Neuronal stem cell (in vitro differentiated cells): Measurements from ENCODE around the gene MAP3K20.
"Not testable (repeated sequence)": the region's sequence is repeated elsewhere in the genome, so short reads cannot be mapped to it uniquely, and the experiment has no call there.

ENCODE experiments used
- DNase-seq: peaks from one replicate; pipeline ENCODE4 v3.0.0-alpha.2; 2013; ENCODE audit warnings: low spot score
- H2AFZ ChIP-seq: one replicate; pipeline ENCODE4 v1.6.1; 2013; ENCODE audit warnings: mild to moderate bottlenecking, low read length, inconsistent platforms
- H2AK5ac ChIP-seq: 2 replicates; pipeline ENCODE4 v1.6.1; 2013; ENCODE audit warnings: low read depth, mild to moderate bottlenecking, inconsistent platforms, low read length, moderate library complexity, mixed read lengths
- H2BK120ac ChIP-seq: 2 replicates; pipeline ENCODE4 v1.6.1; 2013; ENCODE audit warnings: low read depth, mild to moderate bottlenecking, inconsistent platforms, low read length, moderate library complexity, mixed read lengths
- H2BK12ac ChIP-seq: one replicate; pipeline ENCODE4 v1.6.1; 2013; ENCODE audit warnings: low read length, inconsistent platforms
- H2BK15ac ChIP-seq: 2 replicates; pipeline ENCODE4 v1.6.1; 2013; ENCODE audit warnings: mild to moderate bottlenecking, low read length, inconsistent platforms, mixed read lengths
- H2BK5ac ChIP-seq: one replicate; pipeline ENCODE4 v1.6.1; 2013; ENCODE audit warnings: inconsistent platforms, mild to moderate bottlenecking, low read length, moderate library complexity
- H3K14ac ChIP-seq: one replicate; pipeline ENCODE4 v1.6.1; 2013; ENCODE audit warnings: low read length, inconsistent platforms
- H3K18ac ChIP-seq: 2 replicates; pipeline ENCODE4 v1.6.1; 2013; ENCODE audit warnings: low read length, inconsistent platforms
- H3K23ac ChIP-seq: 2 replicates; pipeline ENCODE4 v1.6.1; 2013; ENCODE audit warnings: low read depth, mild to moderate bottlenecking, mixed read lengths, low read length, inconsistent platforms; ENCODE audit not compliant: poor library complexity
- H3K27ac ChIP-seq: replicated peaks from 3 replicates; pipeline ENCODE4 v1.5.1; 2013; ENCODE audit warnings: low read length, inconsistent platforms
- H3K27me3 ChIP-seq, 3 experiments: 2 replicates each; pipeline ENCODE4 v1.6.1; 2013; ENCODE audit warnings: low read length in 3 of 3, mild to moderate bottlenecking in 2 of 3, inconsistent platforms in 1 of 3, low read depth in 1 of 3, mixed read lengths in 1 of 3, moderate library complexity in 1 of 3; ENCODE audit not compliant: control insufficient read depth in 3 of 3, insufficient read depth in 3 of 3
- H3K36me3 ChIP-seq, 2 donors: replicated peaks in 1 of 2; 2 replicates each; pipeline ENCODE4 v1.6.1; 2013; ENCODE audit warnings: low read length in 2 of 2; ENCODE audit not compliant: control insufficient read depth in 2 of 2, insufficient read depth in 2 of 2
- H3K4ac ChIP-seq: 2 replicates; pipeline ENCODE4 v1.6.1; 2013; ENCODE audit warnings: inconsistent platforms, mild to moderate bottlenecking, low read length, moderate library complexity
- H3K4me1 ChIP-seq, 2 donors: 1 replicate in 1 of 2; 2 replicates in 1 of 2; pipeline ENCODE4 v1.6.1; 2013; ENCODE audit warnings: low read length in 2 of 2, low read depth in 1 of 2; ENCODE audit not compliant: control insufficient read depth in 2 of 2, insufficient read depth in 1 of 2
- H3K4me2 ChIP-seq: one replicate; pipeline ENCODE4 v1.6.1; 2013; ENCODE audit warnings: mild to moderate bottlenecking, low read length, inconsistent platforms; ENCODE audit not compliant: insufficient read depth, poor library complexity, severe bottlenecking
- H3K4me3 ChIP-seq, 2 donors: 2 replicates each; pipeline ENCODE4 v1.5.1; 2013; ENCODE audit warnings: low read length in 2 of 2, mild to moderate bottlenecking in 2 of 2, inconsistent platforms in 1 of 2, moderate library complexity in 1 of 2
- H3K79me1 ChIP-seq: one replicate; pipeline ENCODE4 v1.6.1; 2013; ENCODE audit warnings: low read depth, mild to moderate bottlenecking, inconsistent platforms, low read length, moderate library complexity
- H3K9ac ChIP-seq: one replicate; pipeline ENCODE4 v1.6.1; 2013; ENCODE audit warnings: mild to moderate bottlenecking, low read depth, low read length, inconsistent platforms; ENCODE audit not compliant: poor library complexity
- H3K9me3 ChIP-seq, 2 donors: replicated peaks in 1 of 2; 2 replicates each; pipeline versions ENCODE3 to v1.6.1; 2013; ENCODE audit warnings: low read length in 2 of 2, mild to moderate bottlenecking in 2 of 2, inconsistent platforms in 1 of 2, low read depth in 1 of 2, mixed read lengths in 1 of 2, moderate library complexity in 1 of 2; ENCODE audit not compliant: control insufficient read depth in 2 of 2, insufficient read depth in 1 of 2
- H4K8ac ChIP-seq: one replicate; pipeline ENCODE4 v1.6.1; 2013; ENCODE audit warnings: low read depth, mild to moderate bottlenecking, inconsistent platforms, low read length, moderate library complexity
- H4K91ac ChIP-seq: one replicate; pipeline ENCODE4 v1.6.1; 2013; ENCODE audit warnings: low read length, low read depth, mild to moderate bottlenecking, inconsistent platforms; ENCODE audit not compliant: poor library complexity
- WGBS, 2 donors: extraction: QIAGEN DNeasy Blood & Tissue Kit; methylation state at CpG; one replicate each; pipeline ENCODE4 v1.1.7; 2013; ENCODE audit warnings: missing lambda C conversion rate in 2 of 2, mixed read lengths in 1 of 2; ENCODE audit not compliant: insufficient read length in 2 of 2, insufficient replicate concordance in 1 of 2; ENCODE audit errors: extremely low coverage in 2 of 2; 5-methylcytosine and 5-hydroxymethylcytosine counted together

The MAP3K20 gene

GRCh38 chr2:173163357-173163756 lies 87.7 kb downstream of the MAP3K20 start:
- not testable (repeated sequence) for H2BK12ac ChIP-seq, DNase-seq

GRCh38 chr2:173164396-173164795 lies 88.8 kb downstream of the MAP3K20 start:
- peaks cover 4 to 12% of the 10 kb centered on the region in 2 donors for H3K4me1 ChIP-seq
- H4K8ac ChIP-seq: no peak overlapping the region
- H3K27ac ChIP-seq: no peak overlapping the region
- no peak overlapping the region for H2BK12ac ChIP-seq
- H3K27me3 ChIP-seq: no peaks in the 10 kb centered on the region
- no peak overlapping the region for H3K18ac ChIP-seq
- no peak overlapping the region for H3K4ac ChIP-seq
- no peaks in the 10 kb centered on the region for H3K36me3 ChIP-seq
- no peaks in the 10 kb centered on the region for H3K79me1 ChIP-seq
- DNase-seq: no peak
- no peak overlapping the region for H3K14ac ChIP-seq
- no peak overlapping the region for H3K4me2 ChIP-seq
- H2BK120ac ChIP-seq: no peak overlapping the region
- no peak overlapping the region for H2BK5ac ChIP-seq
- H2BK15ac ChIP-seq: no peak overlapping the region
- H3K4me3 ChIP-seq: no peak overlapping the region
- H3K9ac ChIP-seq: no peak overlapping the region
- no peak overlapping the region for H2AFZ ChIP-seq
- no peaks in the 10 kb centered on the region for H3K9me3 ChIP-seq
- H3K23ac ChIP-seq: no peak overlapping the region
- no peak overlapping the region for H4K91ac ChIP-seq
- WGBS, 2 donors: no CpG with 5 or more reads among the region's 1 CpG
- H2AK5ac ChIP-seq: no peak overlapping the region

More at GRCh38 chr2:173163357-173163756, 87.7 kb downstream of the MAP3K20 start:
- not testable (repeated sequence) for H2BK120ac ChIP-seq, H3K14ac ChIP-seq, H3K9ac ChIP-seq, H4K91ac ChIP-seq, H3K79me1 ChIP-seq, H3K27me3 ChIP-seq, H2AK5ac ChIP-seq, H3K18ac ChIP-seq, H3K27ac ChIP-seq, H3K23ac ChIP-seq, H3K9me3 ChIP-seq, H3K36me3 ChIP-seq, H3K4me2 ChIP-seq, H2AFZ ChIP-seq, H3K4me3 ChIP-seq, H2BK5ac ChIP-seq, H3K4ac ChIP-seq, H4K8ac ChIP-seq, H2BK15ac ChIP-seq
- WGBS, 2 donors: no CpG with 5 or more reads among the region's 1 CpG
- peaks cover 4 to 12% of the 10 kb centered on the region in 2 donors for H3K4me1 ChIP-seq

GRCh38 chr2:173165443-173166238 lies 90.0 kb downstream of the MAP3K20 start:
- no peak overlapping the region for H3K18ac ChIP-seq
- peaks cover 1 to 2% of the 10 kb centered on the region in 2 donors for H3K4me1 ChIP-seq
- H2BK12ac ChIP-seq: no peak overlapping the region
- H2BK5ac ChIP-seq: no peak overlapping the region
- H3K4me2 ChIP-seq: no peak overlapping the region
- H3K27ac ChIP-seq: no peak overlapping the region
- no peak for DNase-seq
- H2BK15ac ChIP-seq: no peak overlapping the region
- H3K36me3 ChIP-seq: no peaks in the 10 kb centered on the region
- H2AFZ ChIP-seq: no peak overlapping the region
- no peaks in the 10 kb centered on the region for H3K9me3 ChIP-seq
- H3K4me3 ChIP-seq: no peak overlapping the region
- no peak overlapping the region for H3K14ac ChIP-seq
- H3K9ac ChIP-seq: no peak overlapping the region
- H3K4ac ChIP-seq: no peak overlapping the region
- no peaks in the 10 kb centered on the region for H3K79me1 ChIP-seq
- H4K8ac ChIP-seq: no peak overlapping the region
- no CpG with 5 or more reads among the region's 5 CpGs for WGBS, 2 donors
- no peak overlapping the region for H2AK5ac ChIP-seq
- H3K23ac ChIP-seq: no peak overlapping the region
- no peak overlapping the region for H2BK120ac ChIP-seq
- no peaks in the 10 kb centered on the region for H3K27me3 ChIP-seq
- H4K91ac ChIP-seq: no peak overlapping the region

- Histone ChIP-seq H3K14ac (no peak overlapping the region), H4K8ac (no peak overlapping the region), H2BK12ac (no peak overlapping the region), H2BK120ac (no peak overlapping the region), H2AK5ac (no peak overlapping the region), H3K23ac (no peak overlapping the region), H2BK15ac (no peak overlapping the region), H3K9ac (no peak overlapping the region), H2AFZ (no peak overlapping the region), H3K9me3 (no peaks in the 10 kb centered on the region), H3K18ac (no peak overlapping the region), H3K27ac (no peak overlapping the region), H3K4me1 (no peaks in the 10 kb centered on the region), H4K91ac (no peak overlapping the region), H3K4ac (no peak overlapping the region), H3K4me3 (no peak overlapping the region), H2BK5ac (no peak overlapping the region), H3K4me2 (no peak overlapping the region), H3K27me3 (no peaks in the 10 kb centered on the region), H3K36me3 (no peaks in the 10 kb centered on the region), H3K79me1 (no peaks in the 10 kb centered on the region)
- WGBS, 2 donors: no CpG with 5 or more reads among the region's 1 CpG
- no peak for DNase-seq
Observed at GRCh38 chr2:173171321-173171720, 95.7 kb downstream of the MAP3K20 start.
